ENCODE measurements around the gene RBP5.

- TF ChIP-seq CTCF (conservative IDR thresholded peaks at IDR 0.05; ENCODE audit: low read depth, low read length) (no peak), EZH2 (IDR thresholded peaks at IDR 0.05; ENCODE audit: borderline replicate concordance, low read depth, low read length, poor library complexity, severe bottlenecking) (no peak)
Measured at GRCh38 chr12:7142809-7143465, 14.2 kb upstream of the RBP5 start.

Measured in A673 (cell line).